ENCODE results near the gene IL17RD.

The IL17RD gene

GRCh38 chr3:57165641-57166040, 488 bp upstream of the IL17RD start:
- Mint-ChIP-seq H3K36me3 (ENCODE audit: low read depth) (no peaks in the 10 kb centered on the region), H3K9me3 (no peaks in the 10 kb centered on the region), H3K27me3 (ENCODE audit: low read depth) (peaks cover 86% of the 10 kb centered on the region), H3K4me3 (peak overlapping the region; percentile 78), H3K4me1 (ENCODE audit: low read depth) (peaks cover 7% of the 10 kb centered on the region), H3K27ac (no peak overlapping the region)

DNA sequence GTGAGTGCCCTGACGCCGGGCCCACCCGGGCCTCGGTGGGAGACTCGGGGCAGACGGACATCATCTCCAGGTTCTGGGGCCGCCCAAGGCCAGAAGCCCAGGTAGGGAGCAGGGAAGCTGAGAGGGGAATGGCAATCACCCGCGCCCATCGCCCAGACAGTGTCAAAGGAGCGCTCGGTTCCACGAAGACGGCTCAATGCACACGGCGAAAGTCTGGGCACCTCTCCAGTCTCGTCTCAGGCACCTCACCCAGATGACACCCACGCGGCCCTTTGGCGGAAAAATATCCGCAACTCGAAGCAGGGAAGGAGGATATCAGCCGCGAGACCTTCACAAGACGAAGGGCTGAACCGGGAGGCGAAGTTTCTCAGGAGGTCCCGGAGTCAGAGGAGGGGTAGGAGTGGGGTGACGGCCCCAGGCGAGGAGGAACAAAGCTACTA, 916 bp downstream of the IL17RD start:
- H3K4me1 Mint-ChIP-seq (ENCODE audit: low read depth) = peaks cover 7% of the 10 kb centered on the region
- H3K27ac Mint-ChIP-seq = no peak overlapping the region
- H3K9me3 Mint-ChIP-seq = no peaks in the 10 kb centered on the region
- H3K36me3 Mint-ChIP-seq (ENCODE audit: low read depth) = no peaks in the 10 kb centered on the region
- peaks cover 88% of the 10 kb centered on the region for H3K27me3 Mint-ChIP-seq (ENCODE audit: low read depth)
- H3K4me3 Mint-ChIP-seq = peak overlapping the region; percentile 75

DNA sequence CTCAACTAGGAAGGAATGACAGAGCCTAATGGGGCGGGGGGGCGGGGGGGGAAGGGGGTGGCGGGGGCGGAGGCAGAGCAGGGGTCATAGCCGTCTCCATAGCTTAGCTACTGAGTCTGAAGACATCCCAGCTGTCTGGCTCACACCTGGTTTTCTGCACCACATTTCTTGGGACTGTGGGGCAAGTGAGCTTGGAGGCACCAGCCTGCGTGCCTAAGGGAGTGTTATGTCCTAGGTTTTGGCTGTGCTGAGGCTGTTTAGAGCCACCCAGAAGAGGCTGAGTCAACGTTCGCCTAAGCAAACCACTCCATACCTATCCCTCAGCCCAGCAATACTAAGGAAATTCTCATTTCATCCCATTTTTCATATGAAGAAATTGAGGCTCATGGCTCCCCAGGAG, 1.4 kb downstream of the IL17RD start:
- Mint-ChIP-seq H3K9me3 (no peaks in the 10 kb centered on the region), H3K4me3 (no peak overlapping the region), H3K4me1 (ENCODE audit: low read depth) (peaks cover 12% of the 10 kb centered on the region), H3K27ac (no peak overlapping the region), H3K36me3 (ENCODE audit: low read depth) (no peaks in the 10 kb centered on the region), H3K27me3 (ENCODE audit: low read depth) (peaks cover 88% of the 10 kb centered on the region)

- no peaks in the 10 kb centered on the region for H3K9me3 Mint-ChIP-seq
- H3K27ac Mint-ChIP-seq = no peak overlapping the region
- peaks cover 13% of the 10 kb centered on the region for H3K4me1 Mint-ChIP-seq (ENCODE audit: low read depth)
- H3K4me3 Mint-ChIP-seq = no peak overlapping the region
- H3K36me3 Mint-ChIP-seq (ENCODE audit: low read depth) = no peaks in the 10 kb centered on the region
- H3K27me3 Mint-ChIP-seq (ENCODE audit: low read depth) = peaks cover 76% of the 10 kb centered on the region
Measured at GRCh38 chr3:57161915-57162314, 3.2 kb downstream of the IL17RD start.

GRCh38 chr3:57160765-57161538, 4.2 kb downstream of the IL17RD start:
- Mint-ChIP-seq H3K9me3 (no peaks in the 10 kb centered on the region), H3K27ac (no peak overlapping the region), H3K4me3 (no peak overlapping the region), H3K27me3 (ENCODE audit: low read depth) (peaks cover 74% of the 10 kb centered on the region), H3K36me3 (ENCODE audit: low read depth) (no peaks in the 10 kb centered on the region), H3K4me1 (ENCODE audit: low read depth) (peaks cover 13% of the 10 kb centered on the region)

GRCh38 chr3:57160076-57160764, 4.9 kb downstream of the IL17RD start:
- H3K36me3 Mint-ChIP-seq (ENCODE audit: low read depth) = no peaks in the 10 kb centered on the region
- no peaks in the 10 kb centered on the region for H3K9me3 Mint-ChIP-seq
- peaks cover 69% of the 10 kb centered on the region for H3K27me3 Mint-ChIP-seq (ENCODE audit: low read depth)
- H3K4me1 Mint-ChIP-seq (ENCODE audit: low read depth) = peaks cover 13% of the 10 kb centered on the region
- H3K27ac Mint-ChIP-seq = no peak overlapping the region
- H3K4me3 Mint-ChIP-seq = no peak overlapping the region

- H3K36me3 Mint-ChIP-seq (ENCODE audit: low read depth) = no peaks in the 10 kb centered on the region
- H3K4me3 Mint-ChIP-seq = no peak overlapping the region
- no peaks in the 10 kb centered on the region for H3K9me3 Mint-ChIP-seq
- peaks cover 74% of the 10 kb centered on the region for H3K27me3 Mint-ChIP-seq (ENCODE audit: low read depth)
- peaks cover 9% of the 10 kb centered on the region for H3K4me1 Mint-ChIP-seq (ENCODE audit: low read depth)
- H3K27ac Mint-ChIP-seq = no peak overlapping the region
Measured at GRCh38 chr3:57158813-57159738, 6.1 kb downstream of the IL17RD start.

DNA sequence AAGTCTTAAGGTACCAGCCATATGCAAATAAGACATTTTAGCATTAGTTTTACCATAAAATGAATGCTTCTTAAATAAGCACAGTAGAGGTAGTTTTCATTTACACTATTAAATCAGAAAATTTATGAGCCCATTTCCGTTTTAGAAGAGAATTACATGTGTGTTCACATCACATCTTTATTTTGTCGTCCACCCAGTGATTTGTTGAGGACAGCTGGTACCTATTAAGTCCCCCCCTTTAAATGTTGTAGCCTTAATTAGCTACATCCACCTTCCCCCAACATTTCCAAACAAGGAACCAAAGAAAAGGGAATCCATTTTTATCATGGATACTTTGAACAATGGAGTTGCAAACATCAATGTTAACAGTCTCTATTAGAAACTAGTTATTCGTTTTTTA, 6.8 kb downstream of the IL17RD start:
- Mint-ChIP-seq H3K9me3 (no peaks in the 10 kb centered on the region), H3K27me3 (ENCODE audit: low read depth) (peaks cover 69% of the 10 kb centered on the region), H3K27ac (no peak overlapping the region), H3K4me1 (ENCODE audit: low read depth) (peaks cover 8% of the 10 kb centered on the region), H3K36me3 (ENCODE audit: low read depth) (no peaks in the 10 kb centered on the region), H3K4me3 (no peak overlapping the region)

DNA sequence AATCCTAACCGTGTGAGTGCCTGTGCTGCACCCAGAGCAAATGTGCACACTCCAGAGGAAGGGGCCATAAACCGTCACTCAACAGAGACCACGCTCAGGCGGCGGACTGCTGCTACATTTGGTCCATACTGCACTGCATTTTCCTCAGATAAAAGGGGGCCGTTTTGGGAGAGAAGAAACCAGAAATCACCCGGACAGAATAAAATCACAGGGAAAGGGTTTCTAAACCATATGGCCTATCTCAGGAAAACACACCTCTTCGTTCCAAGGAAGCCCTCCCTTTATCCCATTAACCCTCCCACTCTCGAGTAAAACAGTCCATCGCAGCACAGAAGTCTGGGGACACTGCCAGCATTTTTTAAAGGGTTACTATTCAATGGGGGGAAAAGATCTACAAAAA, 7.6 kb downstream of the IL17RD start:
- peaks cover 66% of the 10 kb centered on the region for H3K27me3 Mint-ChIP-seq (ENCODE audit: low read depth)
- no peak overlapping the region for H3K27ac Mint-ChIP-seq
- H3K4me1 Mint-ChIP-seq (ENCODE audit: low read depth) = peaks cover 8% of the 10 kb centered on the region
- no peak overlapping the region for H3K4me3 Mint-ChIP-seq
- H3K36me3 Mint-ChIP-seq (ENCODE audit: low read depth) = no peaks in the 10 kb centered on the region
- no peaks in the 10 kb centered on the region for H3K9me3 Mint-ChIP-seq

GRCh38 chr3:57155310-57155643, 9.9 kb downstream of the IL17RD start:
- Mint-ChIP-seq H3K27ac (no peak overlapping the region), H3K27me3 (ENCODE audit: low read depth) (peaks cover 54% of the 10 kb centered on the region), H3K9me3 (no peaks in the 10 kb centered on the region)

DNA sequence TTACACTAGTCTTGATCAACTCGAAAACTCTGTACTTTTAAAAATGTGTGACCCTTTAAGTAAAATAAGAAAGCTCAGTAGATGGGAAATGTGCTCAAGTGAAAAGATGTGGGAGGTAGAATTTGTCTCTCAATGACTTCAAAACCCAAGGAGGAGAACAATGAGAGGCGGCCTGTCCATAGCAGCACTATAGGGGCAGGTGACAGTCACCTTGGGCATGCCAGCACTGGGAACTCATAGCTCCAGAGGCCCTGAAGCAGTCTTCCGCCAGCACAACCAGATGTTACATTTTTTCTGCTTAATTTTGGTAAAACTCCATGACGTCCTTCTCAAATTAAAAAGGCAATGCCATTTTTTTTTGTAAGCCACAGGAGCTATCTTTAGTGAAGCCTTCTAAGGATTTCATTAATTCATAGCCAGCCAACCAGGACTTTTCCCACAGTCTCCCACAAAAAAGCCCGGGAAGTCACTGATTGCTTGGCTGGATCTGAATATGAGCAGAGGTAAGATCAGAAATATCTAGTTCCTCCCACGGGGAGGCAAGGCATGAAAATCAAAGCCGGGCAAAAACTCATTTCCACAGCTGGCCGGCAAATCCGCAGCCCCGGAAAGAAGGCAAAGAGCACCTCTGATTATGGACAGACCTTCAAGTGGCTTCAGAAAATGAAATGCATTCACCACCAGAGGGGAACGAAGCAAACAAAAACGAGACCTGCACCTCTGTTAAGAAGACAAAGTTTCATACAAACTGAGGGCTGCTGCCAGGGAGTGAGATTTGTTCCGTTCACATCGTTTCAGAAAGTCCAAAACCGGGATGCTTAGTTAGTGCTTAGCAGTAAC, 10.5 kb downstream of the IL17RD start:
- Mint-ChIP-seq H3K4me1 (ENCODE audit: low read depth) (peaks cover 8% of the 10 kb centered on the region), H3K36me3 (ENCODE audit: low read depth) (no peaks in the 10 kb centered on the region), H3K9me3 (no peaks in the 10 kb centered on the region), H3K27ac (no peak overlapping the region), H3K4me3 (no peak overlapping the region), H3K27me3 (ENCODE audit: low read depth) (peaks cover 53% of the 10 kb centered on the region)

More at GRCh38 chr3:57155310-57155643, 9.9 kb downstream of the IL17RD start:
- peaks cover 8% of the 10 kb centered on the region for H3K4me1 Mint-ChIP-seq (ENCODE audit: low read depth)
- no peaks in the 10 kb centered on the region for H3K36me3 Mint-ChIP-seq (ENCODE audit: low read depth)
- no peak overlapping the region for H3K4me3 Mint-ChIP-seq

GRCh38 chr3:57152151-57153143, 12.7 kb downstream of the IL17RD start:
- no peak overlapping the region for H3K27ac Mint-ChIP-seq
- H3K36me3 Mint-ChIP-seq (ENCODE audit: low read depth) = no peaks in the 10 kb centered on the region
- no peaks in the 10 kb centered on the region for H3K4me1 Mint-ChIP-seq (ENCODE audit: low read depth)
- H3K27me3 Mint-ChIP-seq (ENCODE audit: low read depth) = peaks cover 45% of the 10 kb centered on the region
- no peak overlapping the region for H3K4me3 Mint-ChIP-seq
- H3K9me3 Mint-ChIP-seq = no peaks in the 10 kb centered on the region

- H3K4me3 Mint-ChIP-seq = no peak overlapping the region
- no peaks in the 10 kb centered on the region for H3K4me1 Mint-ChIP-seq (ENCODE audit: low read depth)
- H3K36me3 Mint-ChIP-seq (ENCODE audit: low read depth) = no peaks in the 10 kb centered on the region
- no peaks in the 10 kb centered on the region for H3K9me3 Mint-ChIP-seq
- no peak overlapping the region for H3K27ac Mint-ChIP-seq
- peaks cover 40% of the 10 kb centered on the region for H3K27me3 Mint-ChIP-seq (ENCODE audit: low read depth)
Measured at GRCh38 chr3:57151749-57152148, 13.4 kb downstream of the IL17RD start.
